CD4-positive, alpha-beta memory T cell (primary cell): Measurements from ENCODE around the gene POLR2E. TPM values are rescaled to one million over a fixed set of nuclear protein-coding genes. Genes with fewer than 3 reads are reported as not detected.

ENCODE experiments used
- CTCF ChIA-PET: fragments of 350-600 bp; sonication (Branson Sonifier 250); formaldehyde crosslinking; loops from one replicate; lab custom pipeline; 2021; ENCODE audit warnings: inconsistent platforms; ENCODE audit not compliant: partially characterized antibody; lab: Charles Lee
- POLR2A ChIA-PET: fragments of 350-600 bp; sonication (Branson Sonifier 250); formaldehyde crosslinking; loops from one replicate; lab custom pipeline; 2021; ENCODE audit not compliant: partially characterized antibody; lab: Charles Lee
- DNase-seq, 5 donors: peaks; one replicate each; pipeline versions ENCODE4 v3.0.0 to v3.0.0-alpha.2; 2020 to 2022; ENCODE audit warnings: mixed read lengths in 1 of 5
- H3K27ac ChIP-seq: one replicate; pipeline ENCODE4 v1.7.0; 2013; ENCODE audit warnings: low read depth, low read length
- H3K27me3 ChIP-seq: 2 replicates; pipeline ENCODE4 v1.7.0; 2013; ENCODE audit warnings: mild to moderate bottlenecking, low read length, moderate library complexity; ENCODE audit not compliant: insufficient read depth
- H3K36me3 ChIP-seq: 2 replicates; pipeline ENCODE4 v1.7.0; 2013; ENCODE audit warnings: mild to moderate bottlenecking, low read length, moderate library complexity; ENCODE audit not compliant: insufficient read depth
- H3K4me1 ChIP-seq: 2 replicates; pipeline ENCODE4 v1.7.0; 2013; ENCODE audit warnings: mild to moderate bottlenecking, low read length, moderate library complexity; ENCODE audit not compliant: insufficient read depth
- H3K4me3 ChIP-seq, 2 donors: one replicate each; pipeline ENCODE4 v1.7.0; 2013; ENCODE audit warnings: low read length in 2 of 2, mild to moderate bottlenecking in 1 of 2
- H3K9me3 ChIP-seq, 2 donors: one replicate each; pipeline ENCODE4 v1.7.0; 2013; ENCODE audit warnings: low read length in 2 of 2, control low read depth in 1 of 2; ENCODE audit not compliant: control insufficient read depth in 1 of 2
- H3K27ac Mint-ChIP-seq, 7 donors: one replicate each; pipeline ENCODE4 v1.8.0; 2020 to 2021; ENCODE audit warnings: mixed read lengths in 7 of 7, mild to moderate bottlenecking in 6 of 7, inconsistent platforms in 3 of 7, moderate library complexity in 3 of 7
- H3K27me3 Mint-ChIP-seq, 2 donors: one replicate each; pipeline ENCODE4 v1.8.0; 2020 to 2021; ENCODE audit warnings: mixed read lengths in 2 of 2
- H3K36me3 Mint-ChIP-seq, 2 donors: one replicate each; pipeline ENCODE4 v1.8.0; 2020 to 2021; ENCODE audit warnings: mixed read lengths in 2 of 2, inconsistent platforms in 1 of 2, mild to moderate bottlenecking in 1 of 2
- H3K4me1 Mint-ChIP-seq, 4 donors: one replicate each; pipeline ENCODE4 v1.8.0; 2020 to 2021; ENCODE audit warnings: mixed read lengths in 4 of 4, mild to moderate bottlenecking in 1 of 4
- H3K4me3 Mint-ChIP-seq, 8 donors: one replicate each; pipeline ENCODE4 v1.8.0; 2020 to 2021; ENCODE audit warnings: mixed read lengths in 8 of 8, mild to moderate bottlenecking in 7 of 8, moderate library complexity in 6 of 8, inconsistent platforms in 3 of 8
- H3K9me3 Mint-ChIP-seq, 8 donors: one replicate each; pipeline ENCODE4 v1.8.0; 2020 to 2021; ENCODE audit warnings: mixed read lengths in 8 of 8, mild to moderate bottlenecking in 5 of 8, inconsistent platforms in 3 of 8, moderate library complexity in 1 of 8
- intact Hi-C: fragments of 100-400 bp; cut with micrococcal nuclease; formaldehyde crosslinking; loops from one replicate; pipeline ENCODE4 v1.15.1; 2023
- polyA plus RNA-seq, 2 donors: library from polyadenylated mRNA; unstranded; fragments of 300-500 nt; fragmentation: Illumina TruSeq; gene quantifications; one replicate each; pipeline ENCODE4 v1.2.3, GENCODE V29; 2021
- total RNA-seq, 2 experiments: library from RNA; stranded (reverse); gene quantifications; one replicate each; pipeline ENCODE4 v1.2.3, GENCODE V29; 2021

Gene POLR2E
- total and polyA plus RNA-seq, 4 experiments from 2014 or later = 76.0 to 197 (median 124) TPM

- ChIA-PET POLR2A (interaction anchor here (0.7 to 57.1 kb wide), 3 partner anchors 15 to 31 kb away, joined by 3 to 3893 read pairs (median 4); partner anchors contain the start of genes ABCA7, ARHGAP45, GPX4 and POLR2E), CTCF (interaction anchor here (5.1 kb wide), 1 partner anchor 10 kb away, joined by 22 read pairs; no protein-coding TSS in a partner anchor)
- peaks cover 23% of the 10 kb centered on the region for H3K4me1 ChIP-seq
- H3K4me3 ChIP-seq = no peak overlapping the region
- no peak for DNase-seq
- Mint-ChIP-seq H3K4me3 (no peak overlapping the region), H3K36me3 (peaks cover 11 to 42% of the 10 kb centered on the region in 2 donors), H3K27me3 (no peaks in the 10 kb centered on the region), H3K27ac (no peak overlapping the region), H3K9me3 (peaks cover 0 to 4% (median 0%) of the 10 kb centered on the region in 8 donors), H3K4me1 (peaks cover 18 to 38% (median 27%) of the 10 kb centered on the region in 4 donors)
- H3K9me3 ChIP-seq = no peaks in the 10 kb centered on the region
- intact Hi-C loops = no loop called here
- peaks cover 21% of the 10 kb centered on the region for H3K36me3 ChIP-seq
- H3K27ac ChIP-seq = no peak overlapping the region
- H3K27me3 ChIP-seq = no peaks in the 10 kb centered on the region
These were observed 40.1 kb downstream of the POLR2E start for GRCh38 chr19:1055028-1055425.

DNA sequence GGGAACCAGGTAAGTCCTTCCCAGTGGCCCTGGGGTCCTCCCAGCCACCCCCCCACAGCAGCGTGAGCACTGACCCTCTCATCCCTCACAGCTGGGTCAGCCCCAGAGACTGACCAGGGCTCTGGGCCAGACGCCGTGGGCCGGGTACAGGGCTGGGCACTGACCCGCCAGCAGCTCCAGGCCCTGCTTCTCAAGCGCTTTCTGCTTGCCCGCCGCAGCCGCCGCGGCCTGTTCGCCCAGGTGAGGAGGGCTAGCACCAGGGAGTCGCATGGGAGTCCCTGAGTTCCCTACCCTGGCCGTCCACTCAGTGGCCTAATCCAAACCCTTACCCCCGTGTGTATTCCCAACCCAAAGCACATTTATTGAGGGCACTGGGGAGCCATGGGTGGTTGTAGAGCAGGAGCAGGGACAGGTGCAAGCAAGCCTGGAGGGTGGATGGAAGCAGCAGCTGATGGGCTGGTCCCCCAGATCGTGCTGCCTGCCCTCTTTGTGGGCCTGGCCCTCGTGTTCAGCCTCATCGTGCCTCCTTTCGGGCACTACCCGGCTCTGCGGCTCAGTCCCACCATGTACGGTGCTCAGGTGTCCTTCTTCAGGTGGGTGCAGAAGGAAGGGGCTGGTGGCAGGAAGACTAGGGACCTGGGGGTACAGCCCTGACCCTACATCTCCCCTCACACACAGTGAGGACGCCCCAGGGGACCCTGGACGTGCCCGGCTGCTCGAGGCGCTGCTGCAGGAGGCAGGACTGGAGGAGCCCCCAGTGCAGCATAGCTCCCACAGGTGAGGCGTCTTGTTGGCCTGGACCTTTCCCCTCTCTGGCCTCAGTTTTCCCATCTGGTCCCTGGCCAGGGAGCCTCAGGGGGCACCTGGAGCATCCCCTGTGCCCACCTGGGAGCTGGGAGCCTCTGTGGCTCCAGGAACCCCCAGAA, 40.8 kb downstream of the POLR2E start:
- ChIA-PET POLR2A (interaction anchor here (0.5 to 57.1 kb wide), 7 partner anchors 14 to 212 kb away, joined by 3 to 3893 read pairs (median 5); partner anchors contain the start of genes ARHGAP45, GPX4 and POLR2E), CTCF (interaction anchor here (5.1 kb wide), 1 partner anchor 11 kb away, joined by 22 read pairs; no protein-coding TSS in a partner anchor)
- Histone ChIP-seq H3K27ac (no peak overlapping the region), H3K9me3 (no peaks in the 10 kb centered on the region), H3K36me3 (peaks cover 21% of the 10 kb centered on the region), H3K4me3 (no peak overlapping the region), H3K4me1 (peaks cover 23% of the 10 kb centered on the region), H3K27me3 (no peaks in the 10 kb centered on the region)
- H3K27ac Mint-ChIP-seq = no peak overlapping the region
- peaks cover 18 to 38% (median 27%) of the 10 kb centered on the region in 4 donors for H3K4me1 Mint-ChIP-seq
- H3K27me3 Mint-ChIP-seq = no peaks in the 10 kb centered on the region
- H3K9me3 Mint-ChIP-seq = peaks cover 0 to 4% (median 0%) of the 10 kb centered on the region in 8 donors
- no peak for DNase-seq
- no peak overlapping the region for H3K4me3 Mint-ChIP-seq
- peaks cover 11 to 42% of the 10 kb centered on the region in 2 donors for H3K36me3 Mint-ChIP-seq
- intact Hi-C loops = no loop called here

DNA sequence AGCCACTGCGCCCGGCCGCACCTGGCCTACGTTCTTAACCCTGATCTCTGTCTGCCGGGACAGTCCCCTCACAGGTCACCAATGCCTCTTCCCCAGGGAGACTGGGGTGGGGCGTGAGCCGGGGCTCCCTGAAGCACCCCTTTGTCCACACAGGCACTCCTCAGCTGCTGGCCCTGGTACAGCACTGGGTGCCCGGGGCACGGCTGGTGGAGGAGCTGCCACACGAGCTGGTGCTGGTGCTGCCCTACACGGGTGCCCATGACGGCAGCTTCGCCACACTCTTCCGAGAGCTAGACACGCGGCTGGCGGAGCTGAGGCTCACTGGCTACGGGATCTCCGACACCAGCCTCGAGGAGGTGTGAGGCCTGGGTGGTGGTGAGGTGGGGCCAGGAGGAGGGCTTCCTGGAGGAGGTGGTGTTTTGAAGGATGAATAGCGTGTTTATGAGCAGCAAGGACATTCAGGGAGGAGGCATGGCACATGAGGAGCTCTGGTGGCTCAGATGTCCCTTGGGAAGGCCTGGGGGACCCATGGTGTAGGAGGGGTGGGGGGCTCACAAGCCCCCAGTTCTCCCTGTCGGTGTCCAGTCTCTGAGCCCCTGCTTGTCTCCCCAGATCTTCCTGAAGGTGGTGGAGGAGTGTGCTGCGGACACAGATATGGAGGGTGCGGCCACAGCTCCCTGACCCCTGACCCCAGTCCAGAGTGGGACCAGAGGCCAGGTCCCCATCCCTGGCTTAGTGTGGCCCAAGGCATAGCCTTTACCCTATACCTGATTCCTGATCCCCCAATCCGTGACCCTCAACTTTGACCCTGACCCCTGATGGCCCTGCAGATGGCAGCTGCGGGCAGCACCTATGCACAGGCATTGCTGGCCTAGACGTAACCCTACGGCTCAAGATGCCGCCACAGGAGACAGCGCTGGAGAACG, 41.7 kb downstream of the POLR2E start:
- peak overlapping the region in 3 of 7 donors; percentile 70 to 82 (median 80) for H3K27ac Mint-ChIP-seq
- H3K27me3 Mint-ChIP-seq = no peaks in the 10 kb centered on the region
- H3K27me3 ChIP-seq = no peaks in the 10 kb centered on the region
- ChIA-PET CTCF (interaction anchor here (5.1 kb wide), 1 partner anchor 12 kb away, joined by 22 read pairs; no protein-coding TSS in a partner anchor), POLR2A (interaction anchor here (1.2 to 57.1 kb wide), 5 partner anchors 13 to 213 kb away, joined by 4 to 3893 read pairs (median 9); partner anchors contain the start of genes ARHGAP45, GPX4 and POLR2E)
- H3K36me3 ChIP-seq = peaks cover 16% of the 10 kb centered on the region
- peaks cover 11 to 41% of the 10 kb centered on the region in 2 donors for H3K36me3 Mint-ChIP-seq
- H3K4me3 ChIP-seq = no peak overlapping the region
- intact Hi-C loops = no loop called here
- no peak overlapping the region for H3K4me3 Mint-ChIP-seq
- no peaks in the 10 kb centered on the region for H3K9me3 ChIP-seq
- peaks cover 0 to 4% (median 0%) of the 10 kb centered on the region in 8 donors for H3K9me3 Mint-ChIP-seq
- no peak overlapping the region for H3K27ac ChIP-seq
- no peak for DNase-seq
- peaks cover 19% of the 10 kb centered on the region for H3K4me1 ChIP-seq
- H3K4me1 Mint-ChIP-seq = peaks cover 18 to 33% (median 26%) of the 10 kb centered on the region in 4 donors

GRCh38 chr19:1052349-1052975, 42.7 kb downstream of the POLR2E start:
- POLR2A ChIA-PET = interaction anchor here (1.2 to 57.1 kb wide), 3 partner anchors 13 to 33 kb away, joined by 8 to 3893 read pairs (median 9); partner anchors contain the start of genes ABCA7, ARHGAP45, GPX4 and POLR2E
- Mint-ChIP-seq H3K4me1 (peaks cover 13 to 24% (median 17%) of the 10 kb centered on the region in 4 donors), H3K4me3 (no peak overlapping the region), H3K27ac (peak overlapping the region in 3 of 7 donors; percentile 70 to 82 (median 77)), H3K36me3 (peaks cover 11 to 34% of the 10 kb centered on the region in 2 donors), H3K27me3 (no peaks in the 10 kb centered on the region), H3K9me3 (peaks cover 0 to 4% (median 0%) of the 10 kb centered on the region in 8 donors)
- no peak for DNase-seq
- H3K36me3 ChIP-seq = peaks cover 14% of the 10 kb centered on the region
- H3K27ac ChIP-seq = no peak overlapping the region
- H3K9me3 ChIP-seq = no peaks in the 10 kb centered on the region
- H3K4me3 ChIP-seq = no peak overlapping the region
- intact Hi-C loops = no loop called here
- H3K4me1 ChIP-seq = peaks cover 9% of the 10 kb centered on the region
- CTCF ChIA-PET = interaction anchor here (5.1 kb wide), 1 partner anchor 13 kb away, joined by 22 read pairs; no protein-coding TSS in a partner anchor
- H3K27me3 ChIP-seq = no peaks in the 10 kb centered on the region

- Histone ChIP-seq H3K4me1 (peaks cover 2% of the 10 kb centered on the region), H3K4me3 (no peak overlapping the region), H3K9me3 (no peaks in the 10 kb centered on the region), H3K36me3 (peaks cover 16% of the 10 kb centered on the region), H3K27me3 (no peaks in the 10 kb centered on the region), H3K27ac (no peak overlapping the region)
- Mint-ChIP-seq H3K4me1 (peaks cover 7 to 20% (median 11%) of the 10 kb centered on the region in 4 donors), H3K36me3 (peaks cover 4 to 27% of the 10 kb centered on the region in 2 donors), H3K4me3 (no peak overlapping the region), H3K27me3 (no peaks in the 10 kb centered on the region), H3K9me3 (peaks cover 0 to 3% (median 0%) of the 10 kb centered on the region in 8 donors), H3K27ac (peak overlapping the region in 2 of 7 donors; percentile 62 to 67)
- POLR2A ChIA-PET = interaction anchor here (1.2 to 57.1 kb wide), 3 partner anchors 12 to 34 kb away, joined by 8 to 3893 read pairs (median 9); partner anchors contain the start of genes ABCA7, ARHGAP45, GPX4 and POLR2E
- no peak for DNase-seq
- CTCF ChIA-PET = interaction anchor here (5.1 kb wide), 1 partner anchor 13 kb away, joined by 22 read pairs; no protein-coding TSS in a partner anchor
- intact Hi-C loops = no loop called here
These were observed 43.4 kb downstream of the POLR2E start for GRCh38 chr19:1051791-1052190.
